GM18951 (cell line): ENCODE measurements around the gene RAP1A.
"Not testable (repeated sequence)": the region's sequence is repeated elsewhere in the genome, so short reads cannot be mapped to it uniquely, and the experiment has no call there.

Source experiments
- POLR2A ChIP-seq: IDR thresholded peaks from 4 replicates; pipeline ENCODE4 v1.6.1; 2011; ENCODE audit warnings: mild to moderate bottlenecking; ENCODE audit not compliant: insufficient read length, insufficient read depth; ENCODE audit errors: extremely low read depth
- in situ Hi-C: fragments of 300-500 bp; cut with MboI; formaldehyde crosslinking; loops from one replicate; pipeline ENCODE4 v1.12.0; 2022; ENCODE audit warnings: low sequenced_read_pairs, mixed read lengths, inconsistent platforms; ENCODE audit not compliant: unreplicated experiment

Gene RAP1A

DNA sequence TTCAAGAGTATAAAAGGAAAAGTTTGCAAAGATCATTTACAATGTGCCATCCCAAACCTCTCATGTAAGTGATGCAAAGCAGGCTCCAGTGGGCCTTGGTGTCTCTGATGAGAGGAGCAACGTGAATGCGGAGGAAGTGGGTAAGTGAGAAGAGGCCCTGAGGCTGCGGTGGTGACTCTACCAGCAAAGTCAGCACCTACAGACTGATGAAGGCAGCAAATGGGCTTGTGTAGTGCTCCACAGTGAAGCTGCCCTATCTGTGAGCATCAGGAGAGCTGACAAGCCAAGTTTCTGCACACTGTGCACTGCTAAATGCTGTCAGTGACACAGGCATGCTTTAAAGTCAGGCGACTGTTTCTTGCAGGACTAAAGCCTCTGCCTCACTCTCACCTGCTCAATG lies 15.6 kb upstream of the RAP1A start:
- TF ChIP-seq POLR2A = peak; percentile 35
- in situ Hi-C loops = no loop called here

DNA sequence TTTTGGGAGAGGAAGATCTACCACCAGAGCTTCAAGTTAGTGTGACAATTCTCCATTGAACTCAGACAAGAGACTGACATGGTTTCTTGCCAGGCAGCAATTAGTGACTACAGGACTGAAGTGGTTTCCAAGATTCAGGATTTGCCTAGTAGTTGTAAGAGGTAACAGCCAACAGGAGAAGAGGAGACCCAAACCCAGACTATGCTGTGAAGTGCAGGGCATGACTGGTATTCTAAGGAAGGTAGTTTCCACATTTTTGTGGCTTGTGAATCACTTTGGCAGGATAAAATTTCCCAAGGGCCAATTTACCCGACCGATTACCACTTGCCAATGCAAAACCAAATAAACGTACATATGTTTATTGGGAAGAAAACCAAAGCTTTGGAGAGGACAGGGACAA lies 14.7 kb upstream of the RAP1A start:
- in situ Hi-C loops = no loop called here
- TF ChIP-seq POLR2A = no peak

DNA sequence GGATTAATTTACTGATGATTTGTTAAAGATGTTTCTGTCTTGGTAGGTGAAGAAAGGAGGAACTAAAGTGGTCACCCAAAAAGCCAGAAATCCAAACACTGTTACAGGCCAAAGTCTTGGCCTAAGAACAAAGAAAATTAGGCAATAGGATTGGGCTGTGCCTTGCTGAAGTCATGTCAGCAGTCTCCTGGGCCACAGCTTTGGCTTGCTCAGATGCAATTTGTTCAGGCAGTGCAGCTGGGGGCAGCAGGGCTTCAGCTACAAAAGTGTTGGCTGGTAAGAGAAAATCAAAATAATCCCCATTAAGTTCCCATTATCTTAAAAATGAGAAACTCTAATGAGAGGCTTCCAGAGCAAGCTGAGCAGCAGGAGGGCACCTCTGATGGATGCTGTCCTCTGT lies 14.0 kb upstream of the RAP1A start:
- TF ChIP-seq POLR2A = no peak
- in situ Hi-C loops = no loop called here

DNA sequence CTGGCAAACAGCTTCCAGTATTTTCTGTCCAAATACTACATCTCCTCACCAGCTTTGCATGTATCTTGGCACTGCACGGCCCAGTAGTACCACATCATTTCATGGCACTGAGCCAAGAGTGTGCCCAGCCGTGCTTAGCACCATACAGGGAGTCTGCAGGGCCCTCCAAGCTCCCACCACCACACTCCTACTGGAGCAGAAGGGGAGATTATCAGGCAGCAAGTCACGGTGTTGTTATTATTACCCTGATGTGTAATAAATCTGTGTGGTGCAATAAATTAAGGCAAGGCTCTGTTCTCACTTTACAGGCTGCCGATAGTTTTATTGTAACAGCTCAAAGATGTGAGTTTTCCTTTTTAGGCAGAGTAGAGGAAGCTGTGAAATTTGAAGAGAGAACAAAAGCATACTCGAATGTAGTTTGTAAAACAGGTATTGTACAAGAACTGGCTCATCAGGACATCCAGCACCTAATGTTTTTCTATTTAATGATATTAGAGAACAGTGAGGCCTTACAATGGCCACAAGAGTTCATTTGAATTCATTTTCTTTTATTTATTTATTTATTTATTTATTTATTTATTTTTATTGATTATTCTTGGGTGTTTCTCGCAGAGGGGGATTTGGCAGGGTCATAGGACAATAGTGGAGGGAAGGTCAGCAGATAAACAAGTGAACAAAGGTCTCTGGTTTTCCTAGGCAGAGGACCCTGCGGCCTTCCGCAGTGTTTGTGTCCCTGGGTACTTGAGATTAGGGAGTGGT lies 13.0 kb upstream of the RAP1A start:
- in situ Hi-C loops = not testable (repeated sequence)

DNA sequence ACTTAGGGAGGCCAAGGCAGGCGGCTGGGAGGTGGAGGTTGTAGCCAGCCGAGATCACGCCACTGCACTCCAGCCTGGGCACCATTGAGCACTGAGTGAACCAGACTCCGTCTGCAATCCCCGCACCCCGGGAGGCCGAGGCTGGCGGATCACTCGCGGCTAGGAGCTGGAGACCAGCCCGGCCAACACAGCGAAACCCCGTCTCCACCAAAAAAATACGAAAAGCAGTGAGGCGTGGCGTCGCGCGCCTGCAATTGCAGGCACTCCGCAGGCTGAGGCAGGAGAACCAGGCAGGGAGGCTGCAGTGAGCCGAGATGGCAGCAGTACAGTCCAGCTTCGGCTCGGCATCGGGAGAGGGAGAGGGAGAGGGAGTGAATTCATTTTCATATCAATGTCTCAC lies 11.1 kb upstream of the RAP1A start:
- in situ Hi-C loops = not testable (repeated sequence)

DNA sequence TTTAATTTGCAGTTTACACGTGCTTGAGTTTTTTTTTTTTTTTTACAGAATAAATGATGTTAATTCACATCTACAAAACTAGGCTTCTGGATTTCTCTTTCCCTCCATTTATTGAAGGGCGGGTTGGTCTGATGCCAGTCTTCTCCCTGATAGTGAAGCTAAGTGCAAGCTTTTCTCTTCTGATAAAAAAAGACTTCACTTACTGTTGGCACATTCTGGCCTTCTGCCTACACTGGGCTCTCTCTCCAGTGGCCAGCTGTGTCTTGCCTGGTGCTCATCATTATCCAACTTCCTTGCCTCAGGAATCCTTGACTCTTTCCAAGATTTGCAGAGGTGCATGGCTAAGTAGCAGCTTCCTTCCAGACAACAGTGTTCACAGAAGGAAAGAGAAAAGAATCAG lies 7.6 kb upstream of the RAP1A start:
- TF ChIP-seq POLR2A = no peak

DNA sequence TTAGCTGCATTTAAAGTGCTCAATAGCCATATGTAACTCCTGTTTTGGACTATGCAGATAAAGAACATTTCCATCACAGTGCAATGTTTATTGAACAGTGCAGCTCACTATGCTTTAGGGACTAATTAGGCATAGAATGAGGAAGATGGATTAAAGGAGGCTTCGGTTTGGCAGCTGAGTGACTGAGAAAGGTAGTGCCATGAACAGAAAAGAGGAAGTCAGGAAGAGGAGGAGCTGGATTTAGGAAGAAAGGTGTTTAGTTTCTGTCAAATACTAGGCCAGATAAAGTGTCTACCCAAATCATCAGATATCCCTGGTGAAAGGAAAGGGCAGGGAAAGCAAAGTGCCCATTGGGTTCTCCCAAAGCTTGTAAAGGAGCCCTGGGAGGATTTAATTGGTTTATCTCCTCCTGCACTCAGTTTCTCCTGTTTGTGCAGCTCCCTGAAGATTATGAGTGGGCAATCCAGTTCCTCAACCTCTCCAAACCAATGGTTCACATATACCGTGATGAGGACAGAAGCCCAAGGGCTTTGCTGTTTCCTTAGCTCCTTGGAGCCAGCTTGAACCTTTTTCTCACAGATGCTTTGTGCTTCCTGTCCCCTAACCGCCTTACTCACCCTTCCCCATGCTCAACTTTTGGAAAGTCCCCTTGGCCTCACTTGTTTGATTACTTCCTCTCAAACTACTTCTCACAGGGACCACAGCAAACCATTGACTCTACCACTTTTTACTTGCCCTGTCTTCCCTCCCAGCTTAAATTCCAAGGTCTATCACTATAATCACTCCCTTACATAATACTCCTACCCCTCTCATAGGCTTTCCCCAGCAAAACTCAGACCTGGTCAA lies 3.5 kb upstream of the RAP1A start:
- TF ChIP-seq POLR2A = peak; percentile 18
- in situ Hi-C loops = no loop called here

More for the DNA sequence above, 7.6 kb upstream of the RAP1A start:
- in situ Hi-C loops = no loop called here

DNA sequence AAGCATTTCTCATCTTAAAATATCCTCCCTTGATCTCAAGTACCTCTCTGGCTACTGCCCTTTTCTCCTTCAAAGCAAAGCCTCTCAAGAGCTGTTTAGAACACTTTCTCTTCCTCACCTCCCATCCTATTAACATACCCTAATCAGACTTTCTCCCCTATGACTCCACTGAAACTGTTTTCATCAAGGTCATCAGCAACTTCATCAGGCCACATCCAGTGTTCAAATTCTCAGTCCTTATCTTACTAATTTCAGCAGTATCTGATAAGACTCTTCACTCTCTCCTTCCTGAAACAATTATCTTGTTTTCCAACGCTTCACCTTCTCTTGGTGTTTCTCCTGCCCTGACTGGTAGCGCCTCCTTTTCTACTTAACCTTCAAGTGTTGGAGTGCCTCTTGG lies 1.5 kb upstream of the RAP1A start:
- in situ Hi-C loops = no loop called here
- TF ChIP-seq POLR2A = no peak

DNA sequence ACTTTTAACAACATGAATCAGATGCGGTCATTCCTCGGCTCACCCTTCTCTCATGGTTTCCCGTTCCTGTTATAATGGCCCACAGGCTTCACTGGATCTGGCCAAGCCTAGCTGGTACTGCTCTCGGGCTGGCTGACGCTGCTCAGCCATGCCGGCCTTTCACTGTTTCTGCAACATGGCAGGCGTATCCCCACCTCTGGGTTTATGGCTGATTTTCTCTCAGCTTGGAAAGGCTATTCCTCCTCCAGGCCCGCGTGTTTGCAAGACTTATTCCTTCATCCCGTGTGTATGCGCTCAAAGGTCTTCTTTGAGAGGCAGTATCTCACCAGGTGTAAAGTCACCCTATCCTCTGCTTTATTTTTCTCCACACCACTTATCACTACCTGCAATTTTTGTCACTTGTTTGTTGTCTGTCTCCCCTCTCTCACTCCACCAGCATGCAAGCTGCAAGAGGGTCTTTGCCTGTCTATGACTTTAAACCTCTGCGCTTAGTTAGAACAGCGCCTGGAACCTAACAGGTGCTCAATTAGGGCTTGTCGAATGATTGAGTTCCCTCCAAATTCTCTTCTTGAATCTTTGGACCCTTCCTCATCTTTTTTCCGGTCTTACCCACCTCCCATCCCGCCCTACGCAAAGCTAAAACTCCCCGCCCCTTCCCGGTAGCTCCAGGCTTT lies 491 bp upstream of the RAP1A start:
- in situ Hi-C loops = no loop called here
- TF ChIP-seq POLR2A = no peak

DNA sequence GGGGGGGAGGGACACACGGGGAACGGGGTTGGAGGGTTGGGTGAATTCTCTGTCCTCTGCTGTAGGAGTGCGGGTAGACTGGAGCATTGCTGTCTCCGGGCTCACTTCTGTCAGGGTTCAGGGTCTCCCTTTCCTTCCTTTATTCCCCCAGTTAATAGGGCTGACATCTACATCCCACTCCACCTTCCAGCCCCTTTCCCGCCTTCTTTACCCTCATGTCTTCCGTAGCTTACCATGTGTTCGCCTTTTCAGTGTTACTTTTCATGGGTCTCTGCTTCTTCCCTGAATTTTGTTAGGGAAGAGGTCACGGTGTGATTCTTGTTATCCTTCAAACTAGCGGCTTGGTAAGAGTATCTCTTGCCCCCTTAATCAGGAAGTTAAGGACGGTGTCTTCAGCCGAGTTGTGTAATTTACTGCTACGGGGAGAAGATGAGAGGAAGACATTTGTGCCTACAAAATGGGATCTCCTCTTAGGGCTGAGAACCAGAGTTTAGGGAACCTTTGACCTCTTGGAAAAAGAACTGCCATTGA lies 917 bp downstream of the RAP1A start:
- no peak for TF ChIP-seq POLR2A
- in situ Hi-C loops = no loop called here

DNA sequence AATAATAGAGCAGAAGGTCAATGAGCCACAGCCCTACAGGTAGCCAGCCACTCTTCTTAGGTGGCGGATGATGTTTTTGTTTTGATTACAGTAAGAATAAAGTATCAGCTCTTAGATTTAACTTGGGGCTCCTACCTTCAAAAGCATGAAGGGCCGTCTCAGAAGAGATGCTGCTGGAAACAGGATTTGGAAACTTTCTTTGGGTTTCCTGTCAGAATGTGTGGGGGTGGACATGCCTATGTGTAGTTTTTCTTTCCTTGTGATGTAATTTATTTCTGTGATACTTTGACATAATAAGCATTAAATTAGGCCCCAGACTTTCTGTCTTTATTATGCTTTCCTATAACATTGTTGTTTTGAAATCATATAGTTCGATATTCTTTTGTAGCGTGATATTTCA lies 1.5 kb downstream of the RAP1A start:
- in situ Hi-C loops = no loop called here
- TF ChIP-seq POLR2A = no peak

DNA sequence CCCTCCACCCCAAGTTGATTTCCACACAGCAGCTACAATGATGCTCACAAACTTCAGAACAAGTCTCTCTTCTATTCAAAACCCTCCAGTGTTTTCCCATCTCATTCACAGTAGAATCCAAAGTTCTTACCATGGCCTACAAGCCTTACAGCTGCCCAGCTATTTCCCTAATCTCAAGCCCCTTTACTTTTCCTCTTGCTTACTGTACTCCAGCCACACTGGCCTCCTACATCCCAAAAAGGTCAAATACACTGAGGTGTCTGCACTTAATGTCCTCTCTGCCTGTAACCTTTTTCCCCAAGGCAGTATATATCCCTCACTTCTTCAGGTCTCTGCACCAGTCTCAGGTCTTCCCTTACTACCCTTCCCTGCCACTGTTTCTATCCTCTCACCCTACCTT lies 2.6 kb downstream of the RAP1A start:
- TF ChIP-seq POLR2A = no peak
- in situ Hi-C loops = no loop called here

DNA sequence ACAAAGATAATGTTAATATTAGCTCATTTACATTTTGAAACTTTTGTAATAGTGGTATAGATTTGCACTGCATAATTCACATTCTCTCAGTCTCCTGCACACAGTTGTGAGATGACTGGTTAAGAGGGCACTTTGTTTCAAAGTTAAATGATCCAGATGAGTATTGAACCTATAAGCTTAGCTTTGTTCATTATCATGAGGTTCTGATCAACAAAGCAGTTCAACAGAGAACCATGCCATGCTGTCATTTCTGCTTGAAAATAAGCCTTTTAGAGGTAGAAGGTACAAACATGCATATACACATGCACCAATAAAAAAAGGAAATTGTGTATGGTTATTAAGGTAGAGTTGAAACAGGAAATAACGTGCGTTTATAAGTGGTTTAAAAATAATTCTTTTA lies 4.8 kb downstream of the RAP1A start:
- in situ Hi-C loops = no loop called here
- no peak for TF ChIP-seq POLR2A
